H9 (cell line): ENCODE data around the gene HMOX2. TPM values are rescaled to one million over a fixed set of nuclear protein-coding genes. Genes with fewer than 3 reads are reported as not detected.

Source experiments
- DNase-seq: peaks from one replicate; pipeline ENCODE4 v3.0.0-alpha.2; 2017
- H2AFZ ChIP-seq: one replicate; pipeline ENCODE4 v1.6.1; 2013; ENCODE audit warnings: mild to moderate bottlenecking, low read length, control low read depth, moderate library complexity
- H2AK5ac ChIP-seq: 2 replicates; pipeline ENCODE4 v1.6.1; 2013; ENCODE audit warnings: low read length, control low read depth, mixed read lengths; ENCODE audit not compliant: insufficient read length
- H2BK120ac ChIP-seq: one replicate; pipeline ENCODE4 v1.6.1; 2013; ENCODE audit warnings: low read depth, mild to moderate bottlenecking, low read length, control low read depth, inconsistent platforms; ENCODE audit not compliant: poor library complexity, severe bottlenecking
- H2BK12ac ChIP-seq: 2 replicates; pipeline ENCODE4 v1.6.1; 2013; ENCODE audit warnings: low read length, control low read depth, mixed read lengths, low read depth; ENCODE audit not compliant: insufficient read length
- H2BK15ac ChIP-seq: 2 replicates; pipeline ENCODE4 v1.6.1; 2013; ENCODE audit warnings: low read depth, low read length, control low read depth
- H2BK20ac ChIP-seq: one replicate; pipeline ENCODE4 v1.6.1; 2013; ENCODE audit warnings: low read depth, mild to moderate bottlenecking, low read length, control low read depth, inconsistent platforms; ENCODE audit not compliant: poor library complexity, severe bottlenecking
- H2BK5ac ChIP-seq: 2 replicates; pipeline ENCODE4 v1.6.1; 2013; ENCODE audit warnings: low read length, control low read depth, mixed read lengths; ENCODE audit not compliant: insufficient read length
- H3K14ac ChIP-seq: 2 replicates; pipeline ENCODE4 v1.6.1; 2013; ENCODE audit warnings: low read length, control low read depth; ENCODE audit not compliant: insufficient read depth
- H3K18ac ChIP-seq: 2 replicates; pipeline ENCODE4 v1.6.1; 2013; ENCODE audit warnings: low read depth, mild to moderate bottlenecking, mixed read lengths, low read length, control low read depth; ENCODE audit not compliant: insufficient read length
- H3K23ac ChIP-seq: 2 replicates; pipeline ENCODE4 v1.6.1; 2013; ENCODE audit warnings: low read length, control low read depth, mixed read lengths, low read depth; ENCODE audit not compliant: insufficient read length
- H3K23me2 ChIP-seq: 2 replicates; pipeline ENCODE4 v1.6.1; 2013; ENCODE audit warnings: low read depth, mild to moderate bottlenecking, mixed read lengths, low read length, control low read depth; ENCODE audit not compliant: insufficient read length, poor library complexity, severe bottlenecking
- H3K27ac ChIP-seq: 2 replicates; pipeline ENCODE4 v1.5.1; 2013; ENCODE audit warnings: low read length, control low read depth, mixed read lengths, low read depth; ENCODE audit not compliant: insufficient read length
- H3K27me3 ChIP-seq: 2 replicates; pipeline ENCODE4 v1.6.1; 2013; ENCODE audit warnings: low read length, control low read depth, inconsistent platforms; ENCODE audit not compliant: insufficient read depth
- H3K4ac ChIP-seq: 2 replicates; pipeline ENCODE4 v1.6.1; 2013; ENCODE audit warnings: low read depth, mild to moderate bottlenecking, control low read depth, inconsistent platforms, low read length, moderate library complexity
- H3K4me1 ChIP-seq: 2 replicates; pipeline ENCODE4 v1.6.1; 2013; ENCODE audit warnings: low read length, control low read depth, inconsistent platforms; ENCODE audit not compliant: insufficient read depth
- H3K4me2 ChIP-seq: 2 replicates; pipeline ENCODE4 v1.6.1; 2013; ENCODE audit warnings: low read length, control low read depth, mixed read lengths; ENCODE audit not compliant: insufficient read length, insufficient read depth
- H3K56ac ChIP-seq: 2 replicates; pipeline ENCODE4 v1.6.1; 2013; ENCODE audit warnings: low read depth, mild to moderate bottlenecking, mixed read lengths, low read length, control low read depth; ENCODE audit not compliant: insufficient read length
- H3K79me1 ChIP-seq: 2 replicates; pipeline ENCODE4 v1.6.1; 2013; ENCODE audit warnings: low read depth, mild to moderate bottlenecking, moderate library complexity, low read length, control low read depth, inconsistent platforms; ENCODE audit not compliant: insufficient read depth, poor library complexity, severe bottlenecking
- H3K79me2 ChIP-seq: 2 replicates; pipeline ENCODE4 v1.6.1; 2013; ENCODE audit warnings: low read length, control low read depth, inconsistent platforms; ENCODE audit not compliant: insufficient read depth
- H3K9ac ChIP-seq: 2 replicates; pipeline ENCODE4 v1.6.1; 2013; ENCODE audit warnings: low read length, control low read depth, mixed read lengths; ENCODE audit not compliant: insufficient read length; ENCODE audit errors: extremely low read depth
- H3K9me3 ChIP-seq: one replicate; pipeline ENCODE4 v1.6.1; 2013; ENCODE audit warnings: low read depth, low read length, inconsistent platforms; ENCODE audit not compliant: control insufficient read depth
- H3T11ph ChIP-seq: one replicate; pipeline ENCODE4 v1.6.1; 2013; ENCODE audit warnings: mild to moderate bottlenecking, low read length, control low read depth, inconsistent platforms
- H4K20me1 ChIP-seq: one replicate; pipeline ENCODE4 v1.6.1; 2013; ENCODE audit not compliant: control insufficient read depth, insufficient read length, insufficient read depth
- H4K5ac ChIP-seq: 2 replicates; pipeline ENCODE4 v1.6.1; 2013; ENCODE audit warnings: low read depth, mild to moderate bottlenecking, mixed read lengths, low read length, control low read depth; ENCODE audit not compliant: insufficient read length
- H4K8ac ChIP-seq: replicated peaks from 2 replicates; pipeline ENCODE4 v1.6.1; 2013; ENCODE audit warnings: low read length, control low read depth, mixed read lengths, low read depth; ENCODE audit not compliant: insufficient read length
- H4K91ac ChIP-seq: 2 replicates; pipeline ENCODE4 v1.6.1; 2013; ENCODE audit warnings: low read depth, mild to moderate bottlenecking, moderate library complexity, mixed read lengths, low read length, control low read depth; ENCODE audit not compliant: insufficient read length
- H3K27ac Mint-ChIP-seq, 3 experiments: 2 replicates in 2 of 3; 3 replicates in 1 of 3; pipeline ENCODE4 v1.8.0; 2020 to 2021; ENCODE audit warnings: mixed read lengths in 3 of 3, mild to moderate bottlenecking in 1 of 3, moderate library complexity in 1 of 3
- H3K27me3 Mint-ChIP-seq: 2 replicates; pipeline ENCODE4 v1.8.0; 2021; ENCODE audit warnings: low read depth, mild to moderate bottlenecking, moderate library complexity, mixed read lengths
- H3K36me3 Mint-ChIP-seq, 3 experiments: 2 replicates in 2 of 3; 3 replicates in 1 of 3; pipeline ENCODE4 v1.8.0; 2020 to 2021; ENCODE audit warnings: low read depth in 3 of 3, mixed read lengths in 3 of 3; ENCODE audit not compliant: insufficient read depth in 1 of 3
- H3K4me1 Mint-ChIP-seq, 2 experiments: 2 replicates each; pipeline ENCODE4 v1.8.0; 2020; ENCODE audit warnings: mixed read lengths in 2 of 2
- H3K4me3 Mint-ChIP-seq, 2 experiments: 2 replicates in 1 of 2; 3 replicates in 1 of 2; pipeline ENCODE4 v1.8.0; 2020 to 2021; ENCODE audit warnings: mild to moderate bottlenecking in 2 of 2, mixed read lengths in 2 of 2, moderate library complexity in 1 of 2
- H3K9me3 Mint-ChIP-seq, 2 experiments: 2 replicates in 1 of 2; 3 replicates in 1 of 2; pipeline ENCODE4 v1.8.0; 2020; ENCODE audit warnings: mild to moderate bottlenecking in 2 of 2, mixed read lengths in 2 of 2, moderate library complexity in 1 of 2
- CTCF ChIP-seq: fragments of 200-600 bp; sonication (generic); conservative IDR thresholded peaks from 3 replicates; pipeline ENCODE4 v1.8.0; 2021; ENCODE audit warnings: antibody characterized with exemption, mild to moderate bottlenecking
- WGBS: extraction: QIAGEN DNeasy Blood & Tissue Kit; methylation state at CpG from one replicate; pipeline ENCODE4 v1.1.7; 2013; ENCODE audit warnings: missing lambda C conversion rate, low lambda C conversion rate, mixed read lengths; ENCODE audit not compliant: insufficient read length; ENCODE audit errors: extremely low coverage; 5-methylcytosine and 5-hydroxymethylcytosine counted together
- total RNA-seq: library from RNA; stranded (reverse); gene quantifications from 2 replicates; pipeline ENCODE4 v1.2.1, GENCODE V29; 2021

Gene HMOX2
- total RNA-seq, 1 experiment from 2014 or later, result 44.4 TPM

GRCh38 chr16:4537376-4538343, 61.5 kb downstream of the HMOX2 start:
- peak; percentile 61 for DNase-seq
- H2BK20ac ChIP-seq, result no peak overlapping the region
- no peak overlapping the region for H4K5ac ChIP-seq
- H2AFZ ChIP-seq, result no peak overlapping the region
- peaks cover 16 to 19% of the 10 kb centered on the region in 2 experiments for H3K9me3 Mint-ChIP-seq
- H3K36me3 Mint-ChIP-seq, result peaks cover 29 to 32% (median 29%) of the 10 kb centered on the region in 3 experiments
- peaks cover 5% of the 10 kb centered on the region for H3K9me3 ChIP-seq
- H2BK5ac ChIP-seq, result no peak overlapping the region
- no peak overlapping the region for H2BK12ac ChIP-seq
- H3K4me1 Mint-ChIP-seq, result peaks cover 27 to 29% of the 10 kb centered on the region in 2 experiments
- no peak overlapping the region for H3K23ac ChIP-seq
- H3K79me1 ChIP-seq, result no peaks in the 10 kb centered on the region
- no peak overlapping the region for H2BK120ac ChIP-seq
- no peak overlapping the region for H3K56ac ChIP-seq
- peak overlapping the region in 2 of 3 experiments; percentile 34 to 53; a peak in 3 of 7 replicates for H3K27ac Mint-ChIP-seq
- peak overlapping the region; percentile 83 to 87 for H3K4me3 Mint-ChIP-seq
- no peak overlapping the region for H4K8ac ChIP-seq
- no CpG with 5 or more reads among the region's 75 CpGs for WGBS
- H2BK15ac ChIP-seq, result no peak overlapping the region
- H3K4ac ChIP-seq, result no peak overlapping the region
- TF ChIP-seq CTCF, result no peak
- no peaks in the 10 kb centered on the region for H4K20me1 ChIP-seq
- peaks cover 34% of the 10 kb centered on the region for H3K27me3 Mint-ChIP-seq
- H3T11ph ChIP-seq, result no peak overlapping the region
- H3K9ac ChIP-seq, result peak overlapping the region; percentile 60
- H3K14ac ChIP-seq, result peak overlapping the region; percentile 90
- peak overlapping the region; percentile 65 for H3K4me2 ChIP-seq
- no peaks in the 10 kb centered on the region; the same call in 1 of the 2 replicates for H3K4me1 ChIP-seq
- no peak overlapping the region for H2AK5ac ChIP-seq
- peaks cover 2% of the 10 kb centered on the region; the same call in 1 of the 2 replicates for H3K79me2 ChIP-seq
- no peak overlapping the region for H4K91ac ChIP-seq
- peaks cover 7% of the 10 kb centered on the region for H3K23me2 ChIP-seq
- peak overlapping the region; percentile 47 for H3K18ac ChIP-seq
- no peaks in the 10 kb centered on the region; the same call in 1 of the 2 replicates for H3K27me3 ChIP-seq
- H3K27ac ChIP-seq, result no peak overlapping the region
